Amniotic epithelial cell (primary cell): ENCODE results near the gene DAB2IP.

Source experiments
- DNase-seq: peaks from one replicate; pipeline ENCODE4 v3.0.0-alpha.2; 2010; ENCODE audit warnings: low read depth

The DAB2IP gene

DNA sequence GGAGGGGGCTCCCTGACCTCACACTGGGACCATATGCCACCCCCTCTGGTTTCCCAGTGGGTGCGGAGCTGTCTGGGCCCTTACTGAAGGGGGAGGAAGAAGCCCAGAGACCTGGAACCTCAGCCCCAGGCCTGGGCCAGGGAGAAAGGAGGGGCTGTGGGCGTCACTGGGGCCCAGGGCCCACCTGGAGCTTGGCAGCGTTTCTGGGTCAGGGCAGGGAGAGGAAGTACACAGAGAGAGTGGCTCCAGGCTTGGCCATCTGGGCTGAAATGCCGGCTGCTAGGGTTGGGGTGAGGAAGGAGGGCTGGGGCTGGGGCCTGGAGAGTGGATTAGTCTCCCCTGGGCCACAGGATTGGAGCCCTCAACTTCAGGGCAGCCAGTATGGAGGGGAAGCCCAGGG is 6.4 kb upstream of the DAB2IP start:
- DNase-seq, result no peak

DNA sequence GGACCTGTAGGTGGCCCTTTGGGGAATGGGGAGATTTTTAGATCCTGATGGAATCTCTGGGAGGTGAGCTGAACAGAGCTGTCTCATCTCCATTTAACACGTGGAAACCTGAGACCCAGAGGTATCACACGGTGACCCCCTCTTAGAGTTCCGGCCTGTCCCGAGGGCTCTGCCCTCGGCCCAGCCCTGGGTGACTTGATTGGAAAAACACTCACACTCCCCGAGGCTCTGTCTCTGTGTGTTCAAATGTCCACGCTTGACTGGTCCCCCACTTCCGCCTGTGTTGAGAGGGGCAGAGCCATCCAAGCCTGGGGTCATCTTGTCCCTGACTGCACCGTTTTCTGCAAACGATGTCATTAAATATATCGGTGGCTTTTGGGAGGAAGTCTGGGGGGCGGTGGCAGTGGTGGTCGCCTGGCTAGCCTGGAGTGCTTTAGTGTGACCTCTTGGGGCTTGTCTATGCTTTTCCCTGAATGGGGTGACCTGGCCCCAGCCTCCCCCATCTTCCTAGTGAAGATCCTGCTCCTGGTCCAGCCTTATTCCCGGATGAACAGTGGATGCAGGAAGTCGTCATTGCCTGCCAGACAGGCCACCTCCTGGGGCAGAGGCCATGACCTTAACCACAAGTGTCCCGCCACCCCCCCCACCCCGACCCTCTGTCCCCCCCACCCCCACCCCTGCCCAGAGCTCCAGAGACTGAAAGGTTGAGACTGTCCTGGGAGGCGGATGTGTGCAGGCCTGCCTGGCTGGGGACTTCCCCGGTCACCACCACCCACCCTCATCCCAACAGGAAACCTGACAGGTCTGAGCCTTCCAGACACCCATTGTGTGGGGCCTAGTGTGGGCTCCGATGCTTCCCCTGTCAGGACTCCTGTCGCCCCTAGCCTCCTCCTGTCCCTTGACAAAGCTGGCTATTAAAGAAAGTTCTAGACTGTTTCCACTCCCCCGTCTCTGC is 5.3 kb upstream of the DAB2IP start:
- DNase-seq, result no peak

DNA sequence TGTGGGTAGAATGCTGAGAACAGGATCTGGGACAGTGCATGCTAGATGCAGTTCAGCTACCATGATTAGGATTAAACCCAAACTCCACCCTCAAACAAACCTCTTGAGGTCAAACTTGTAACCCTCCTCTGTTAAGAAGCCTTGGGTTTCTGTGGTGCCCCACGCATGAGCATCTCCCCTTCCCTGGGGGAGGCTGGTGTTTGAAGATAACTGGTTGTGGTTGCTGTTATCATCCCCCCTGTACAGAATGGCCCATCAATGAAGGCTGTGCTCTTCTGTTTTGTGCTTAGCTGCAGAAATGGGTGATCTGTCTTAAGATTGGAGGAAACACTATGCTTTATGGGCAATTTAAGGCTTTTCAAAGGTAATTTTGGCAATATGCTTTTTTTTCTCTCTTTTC is 4.4 kb upstream of the DAB2IP start:
- DNase-seq, result no peak

DNA sequence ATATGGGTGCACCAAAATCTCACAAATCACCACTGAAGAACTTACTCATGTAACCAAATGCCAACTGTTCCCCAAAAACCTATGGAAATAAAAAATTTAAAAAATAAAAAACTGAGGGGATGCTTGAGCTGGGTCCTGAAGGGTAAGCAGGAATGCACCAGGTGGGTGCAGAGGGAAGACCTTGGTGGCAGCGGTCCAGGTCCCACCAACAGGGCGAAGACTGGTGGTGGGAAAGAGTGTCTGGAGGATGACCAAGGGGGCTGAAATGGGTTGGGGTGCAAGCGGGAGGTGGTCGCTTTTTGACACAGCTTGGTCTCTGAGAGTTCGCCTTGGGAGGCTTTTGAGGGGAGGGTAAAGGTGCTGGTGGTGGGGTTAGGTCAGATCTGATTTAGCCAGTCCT is 3.3 kb upstream of the DAB2IP start:
- DNase-seq, result no peak

DNA sequence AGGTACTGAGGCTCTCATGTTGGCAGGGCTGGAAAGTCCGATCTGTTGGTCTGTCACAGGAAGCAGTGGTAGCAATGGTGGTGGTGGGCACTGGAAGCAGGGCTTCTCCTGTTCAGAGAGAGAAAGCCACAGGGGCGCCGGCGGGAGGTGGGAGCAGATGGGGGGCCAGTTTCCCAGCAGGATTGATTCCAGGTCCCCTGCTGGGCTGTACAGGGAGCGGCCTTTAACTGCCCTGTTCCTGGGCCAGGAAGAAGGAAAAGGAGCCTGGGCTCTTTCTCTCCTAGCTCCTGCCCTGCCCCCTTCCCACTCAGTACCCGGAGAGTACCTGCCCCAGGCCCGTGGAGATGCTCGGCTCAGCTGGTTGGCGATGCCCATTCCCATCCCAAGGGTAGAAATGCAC is 2.6 kb upstream of the DAB2IP start:
- no peak for DNase-seq

DNA sequence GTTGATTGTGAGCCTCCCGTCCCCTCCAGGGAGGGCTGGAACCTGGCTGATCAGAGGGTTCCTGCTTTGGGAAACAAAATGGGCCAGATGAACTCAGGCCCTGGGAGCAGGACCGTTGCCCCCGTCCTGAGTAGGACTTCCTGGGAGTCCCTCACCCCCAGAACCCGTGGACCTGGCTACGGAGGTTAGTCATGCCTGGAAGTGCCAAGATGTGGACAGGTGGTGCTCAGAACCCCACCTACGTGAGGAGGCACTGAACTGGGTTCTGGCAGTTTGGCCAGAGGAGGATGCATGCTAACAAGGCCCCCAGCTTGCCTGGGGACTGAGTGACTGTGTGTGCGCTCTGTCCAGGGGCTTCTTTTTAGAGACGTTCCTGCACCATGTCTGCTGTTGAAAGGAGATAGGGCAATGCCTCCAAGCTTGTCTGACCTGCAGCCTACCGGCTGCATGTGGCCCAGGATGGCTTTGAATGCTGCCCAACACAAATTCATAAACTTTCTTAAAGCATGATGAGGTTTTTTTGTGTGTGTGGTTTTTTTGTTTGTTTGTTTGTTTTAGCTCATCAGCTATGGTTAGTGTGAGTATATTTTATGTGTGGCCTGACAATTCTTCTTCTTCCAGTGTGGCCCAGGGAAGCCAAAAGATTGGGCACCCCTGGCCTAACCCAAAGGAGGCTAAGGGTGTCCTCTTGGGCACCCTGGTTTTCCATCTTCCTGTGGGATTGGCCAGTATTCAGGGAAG is 1.8 kb upstream of the DAB2IP start:
- DNase-seq, result no peak

DNA sequence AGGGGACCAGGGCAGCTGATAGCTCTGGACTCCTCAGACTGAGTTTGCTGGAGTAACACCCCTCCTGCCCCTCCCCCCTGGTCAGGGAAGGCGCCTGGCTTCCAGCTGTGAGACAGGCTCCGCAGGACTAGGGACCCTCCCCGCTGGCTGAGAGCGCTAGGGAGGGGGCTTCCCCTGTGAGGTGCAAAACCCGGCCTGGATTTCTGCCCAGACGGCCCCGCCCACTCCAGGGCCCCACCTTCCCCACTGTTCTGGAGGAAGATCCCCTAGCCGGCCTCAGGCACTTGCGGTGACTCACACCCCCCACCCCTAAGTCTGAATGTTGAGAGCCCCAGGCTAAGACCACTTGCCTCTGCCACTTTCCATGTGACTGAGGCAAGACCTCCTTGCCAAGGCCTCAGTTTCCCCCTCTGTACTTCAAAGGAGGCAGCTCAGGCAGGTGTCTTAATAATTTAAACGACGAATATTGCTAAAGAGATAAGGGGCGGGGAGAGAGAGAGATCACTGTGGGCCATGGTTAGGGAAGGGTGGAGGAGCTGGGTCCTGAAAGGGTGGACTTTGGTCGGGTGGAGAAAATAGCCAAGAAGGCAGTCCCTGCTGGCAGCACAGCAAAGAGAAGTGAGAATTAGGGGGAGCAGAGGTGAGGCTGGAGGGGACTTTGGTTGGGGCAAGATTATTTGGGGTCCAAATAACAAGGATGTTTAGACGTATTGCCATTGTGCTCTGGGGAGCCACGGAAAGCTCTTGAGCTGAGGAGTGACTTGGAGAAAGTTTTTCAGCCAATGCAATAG is 1.0 kb upstream of the DAB2IP start:
- no peak for DNase-seq

DNA sequence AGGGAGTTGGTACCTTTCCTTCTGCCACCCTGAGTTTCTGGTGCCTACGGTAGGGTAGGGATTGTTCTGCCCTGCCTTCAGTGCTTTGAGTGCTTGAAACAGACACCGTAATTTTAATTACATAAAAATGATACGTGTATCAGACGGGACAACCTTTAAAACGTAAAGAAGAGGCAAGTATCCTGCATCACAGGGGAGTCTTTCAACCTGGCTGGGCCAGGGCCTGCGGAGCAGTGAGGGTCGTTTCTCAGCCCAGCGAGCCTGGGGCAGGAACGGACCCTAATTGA is 483 bp upstream of the DAB2IP start:
- DNase-seq, result no peak

DNA sequence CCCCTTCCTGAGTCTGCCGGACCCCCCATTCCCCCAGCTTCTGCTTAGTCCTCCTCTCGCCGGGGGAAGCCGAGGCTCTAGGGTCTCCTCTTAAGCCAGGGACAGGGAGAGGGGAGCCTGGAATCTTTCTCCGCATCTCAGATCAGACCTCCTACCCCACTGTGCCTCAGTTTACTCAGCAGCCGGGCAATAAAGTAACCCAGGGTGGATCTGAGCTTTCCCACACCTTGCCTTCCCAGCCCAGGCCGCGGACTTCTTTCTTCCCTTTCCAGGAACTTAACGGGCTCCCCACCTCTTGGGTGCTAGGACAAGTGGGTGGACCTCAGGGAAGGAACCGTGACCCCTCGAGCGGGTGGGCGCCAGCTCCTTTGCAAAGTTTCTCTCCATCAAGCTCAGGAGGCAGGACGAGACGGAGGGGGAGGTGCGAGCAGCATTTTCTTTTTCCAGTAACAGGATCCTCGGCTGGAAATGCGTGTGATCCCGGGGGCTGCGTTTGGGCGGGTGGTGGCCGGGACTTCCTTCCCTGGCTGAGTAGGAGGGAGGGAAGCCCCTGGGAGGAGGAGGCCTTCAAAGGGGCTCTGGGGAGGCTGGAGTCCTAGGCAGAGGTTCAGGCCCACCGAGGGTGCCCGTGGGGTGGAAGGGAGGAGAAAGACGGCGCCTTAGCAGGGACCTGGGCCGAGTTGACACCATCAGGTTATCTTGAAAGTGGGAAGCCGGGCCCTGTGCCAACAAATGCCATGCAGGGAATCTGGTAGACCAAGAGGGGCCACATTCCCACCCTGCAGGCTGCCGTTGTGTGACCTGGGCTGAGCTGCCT is 795 bp downstream of the DAB2IP start:
- DNase-seq, result no peak

DNA sequence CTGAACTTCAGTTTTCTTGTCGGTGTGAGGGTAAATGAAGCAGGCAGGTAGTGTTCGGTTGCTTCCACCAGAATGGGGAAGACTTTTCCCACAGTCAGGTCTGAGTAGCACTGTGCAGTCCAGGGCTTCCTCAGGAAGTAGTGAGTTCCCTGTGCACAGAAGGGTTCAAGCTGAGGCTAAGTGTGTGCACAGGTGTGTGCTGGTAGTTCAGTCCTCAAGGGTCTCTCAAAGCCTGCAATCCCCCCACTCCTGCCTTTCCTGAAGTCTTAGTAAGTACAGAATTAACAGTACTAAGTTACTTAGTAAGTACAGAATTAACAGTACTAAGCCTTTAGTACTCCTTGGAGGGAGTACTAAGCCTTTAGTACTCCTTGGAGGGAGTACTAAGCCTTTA is 1.4 kb downstream of the DAB2IP start:
- DNase-seq, result no peak

DNA sequence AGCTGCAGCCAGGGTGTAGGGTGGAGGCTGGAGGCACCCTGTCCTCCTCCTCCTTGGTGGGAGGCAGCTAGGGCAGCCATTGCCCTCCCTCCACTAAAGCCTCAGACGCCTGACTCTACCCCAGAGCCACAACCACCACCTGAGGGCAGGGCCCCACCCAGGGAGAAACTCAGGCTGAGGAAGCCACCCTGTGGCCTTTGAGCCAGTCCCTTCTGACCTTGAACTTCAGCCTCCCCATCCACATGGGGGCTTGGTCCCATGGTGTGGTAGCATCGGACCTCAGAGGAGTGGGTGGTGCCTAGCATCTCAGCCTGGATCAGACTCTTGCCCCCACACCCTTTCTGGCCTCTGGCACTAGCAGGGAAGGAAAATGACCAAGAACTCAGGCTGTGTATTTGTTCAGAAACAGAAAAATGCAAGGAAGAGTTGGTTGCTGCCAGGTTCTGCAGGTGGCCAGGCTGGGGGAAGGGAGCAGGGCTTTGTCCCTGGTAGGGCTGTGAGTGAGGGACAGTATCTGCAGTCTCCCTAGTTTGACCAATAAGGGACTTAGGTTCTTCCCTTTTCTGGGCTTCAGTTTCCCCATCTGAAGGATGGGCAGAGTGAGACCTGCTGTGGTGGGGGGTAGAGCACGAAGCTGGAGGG is 3.2 kb downstream of the DAB2IP start:
- no peak for DNase-seq

DNA sequence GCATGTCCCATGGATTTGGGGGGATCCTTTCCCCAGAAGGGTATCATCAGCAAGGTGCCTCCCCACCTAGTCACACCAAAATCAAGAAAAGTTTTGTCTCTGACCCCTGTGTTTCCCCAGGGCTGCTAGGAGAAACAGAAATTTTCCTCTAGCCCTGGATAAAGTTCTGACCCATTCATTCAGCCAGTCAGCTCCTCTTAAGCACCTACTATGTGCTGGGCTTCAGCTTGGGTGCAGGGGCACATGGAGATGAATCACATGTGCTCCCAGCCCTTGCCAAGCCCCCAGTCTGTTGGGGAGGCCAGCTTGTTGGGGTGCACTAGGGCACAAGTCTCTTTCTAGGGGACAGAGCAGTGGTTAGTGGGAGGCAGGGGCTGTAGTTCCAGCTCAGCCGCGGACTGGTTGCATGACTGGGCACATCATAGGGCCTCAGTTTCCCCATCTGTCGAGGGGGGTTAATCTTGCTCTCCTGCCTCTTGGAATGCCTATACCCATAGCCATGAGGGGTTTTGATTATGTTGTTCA is 3.9 kb downstream of the DAB2IP start:
- DNase-seq, result no peak

DNA sequence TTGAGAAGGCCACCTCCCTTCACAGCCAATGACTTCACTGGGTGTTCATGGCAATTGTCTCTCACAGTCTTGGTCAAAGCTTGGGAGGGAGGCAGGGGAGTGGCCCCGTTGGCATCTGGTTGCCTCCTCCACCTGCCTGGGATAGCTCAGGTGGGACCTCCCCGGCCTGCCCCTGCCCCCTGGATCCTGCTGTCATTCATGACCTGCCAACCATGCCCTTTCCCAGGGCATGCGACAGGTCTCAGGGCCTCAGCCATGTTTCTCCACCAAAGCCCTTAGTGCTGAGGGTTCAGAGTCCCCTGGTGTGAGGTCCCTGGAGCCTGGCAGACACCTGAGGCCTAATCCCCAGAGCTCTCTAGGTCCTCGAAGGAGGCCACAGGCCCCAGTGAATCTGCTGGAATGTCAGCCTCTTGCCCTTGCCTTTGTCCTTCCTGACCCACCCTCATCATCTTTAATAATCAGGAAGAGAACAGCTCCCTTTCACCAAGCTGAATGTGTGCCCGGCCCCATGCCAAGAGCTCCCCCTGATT is 5.6 kb downstream of the DAB2IP start:
- no peak for DNase-seq

DNA sequence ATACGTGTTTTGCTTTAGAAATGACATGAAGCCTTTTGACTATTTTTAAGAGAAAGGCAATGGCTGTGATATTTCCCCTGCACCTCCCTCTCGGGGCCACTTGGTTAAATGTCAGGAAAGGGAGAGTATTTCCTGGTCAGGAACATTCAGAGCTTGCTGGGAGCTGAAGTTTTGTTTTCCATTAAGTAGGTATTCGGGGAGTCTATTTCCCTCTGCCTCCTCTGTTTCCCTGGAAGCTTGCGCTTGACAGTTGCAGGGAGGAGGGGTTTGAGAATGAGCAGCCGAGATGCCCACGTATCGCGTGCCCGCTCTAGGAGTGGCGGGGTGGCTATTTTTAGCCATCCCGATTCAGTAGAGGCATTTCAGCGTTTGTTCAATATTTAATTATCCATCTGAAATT is 6.7 kb downstream of the DAB2IP start:
- DNase-seq, result no peak

DNA sequence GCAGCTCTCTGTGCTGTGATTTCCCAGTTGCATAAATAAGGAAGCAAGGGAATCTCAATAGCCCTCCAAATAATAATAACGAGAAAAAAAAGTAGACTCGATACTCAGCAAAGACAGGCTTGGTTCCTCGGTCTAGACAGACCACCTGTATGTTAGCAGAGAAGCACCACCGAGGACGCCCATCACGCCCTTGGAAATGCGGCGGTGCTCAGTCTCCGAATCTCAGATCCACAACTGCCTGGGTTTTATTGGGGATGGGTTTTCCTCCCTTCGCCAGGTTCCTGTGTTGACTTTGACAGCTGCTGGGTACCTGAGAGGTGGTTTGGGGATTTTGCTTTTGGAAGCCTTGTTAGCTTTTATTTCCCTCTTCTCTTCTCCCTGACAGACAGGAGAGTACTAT is 7.2 kb downstream of the DAB2IP start:
- no peak for DNase-seq

DNA sequence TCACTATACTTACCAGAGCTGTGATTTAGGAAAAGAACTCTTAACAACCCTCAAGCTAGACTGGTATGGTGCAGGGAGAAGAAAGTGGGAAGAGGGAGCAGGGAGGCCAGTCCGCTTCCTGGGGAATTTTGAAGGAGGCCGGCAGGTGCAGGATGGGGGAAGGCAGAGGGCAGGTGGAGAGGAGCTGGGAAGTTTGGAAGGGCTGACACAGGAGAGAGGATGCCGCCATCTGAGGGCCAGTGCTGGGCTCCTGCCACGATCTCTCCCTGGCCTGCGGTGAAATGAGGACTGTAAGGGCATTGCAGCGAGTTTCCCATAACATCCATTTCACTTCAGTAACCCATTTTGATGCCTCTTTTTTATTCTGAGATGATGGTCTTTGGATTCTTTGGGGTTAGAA is 8.9 kb downstream of the DAB2IP start:
- DNase-seq, result no peak

DNA sequence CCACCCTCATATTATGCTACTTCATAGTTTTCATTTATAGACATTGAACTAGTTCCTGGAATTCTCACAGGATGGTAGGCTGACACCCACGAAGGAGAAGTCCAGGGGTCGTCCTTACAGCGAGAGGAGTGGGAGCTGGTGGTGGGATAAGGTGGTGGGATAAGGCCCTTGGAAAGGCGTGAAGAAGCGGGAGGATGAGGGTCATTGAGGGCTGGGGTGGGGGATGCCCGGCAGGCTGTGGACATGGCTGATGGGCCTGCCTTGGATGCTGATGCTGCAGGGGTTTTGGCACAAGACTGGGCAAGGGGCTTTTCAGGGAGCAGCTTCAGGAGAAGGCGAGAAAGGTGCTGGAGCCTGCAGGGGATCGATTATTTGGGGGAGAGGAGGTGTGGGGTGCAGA is 9.4 kb downstream of the DAB2IP start:
- DNase-seq, result no peak

DNA sequence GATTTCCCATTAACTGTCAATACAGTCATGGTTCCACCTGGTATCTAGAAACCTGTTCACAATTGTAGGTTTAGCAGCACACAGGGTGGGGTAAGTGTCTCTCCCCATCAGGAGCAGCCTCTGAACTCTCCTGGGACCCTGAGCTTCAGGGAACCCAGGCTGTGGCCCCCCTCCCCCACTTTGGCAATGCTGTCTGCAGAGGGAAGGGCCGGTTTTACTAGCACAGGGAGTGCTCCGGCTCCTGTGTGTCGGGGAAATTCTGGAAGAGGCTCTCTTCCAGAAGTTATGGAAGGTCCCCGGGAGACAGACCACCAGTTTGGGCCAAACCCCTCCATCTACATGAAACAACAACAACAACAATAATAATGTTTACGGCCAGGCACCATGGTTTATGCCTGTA is 9.9 kb downstream of the DAB2IP start:
- no peak for DNase-seq

DNA sequence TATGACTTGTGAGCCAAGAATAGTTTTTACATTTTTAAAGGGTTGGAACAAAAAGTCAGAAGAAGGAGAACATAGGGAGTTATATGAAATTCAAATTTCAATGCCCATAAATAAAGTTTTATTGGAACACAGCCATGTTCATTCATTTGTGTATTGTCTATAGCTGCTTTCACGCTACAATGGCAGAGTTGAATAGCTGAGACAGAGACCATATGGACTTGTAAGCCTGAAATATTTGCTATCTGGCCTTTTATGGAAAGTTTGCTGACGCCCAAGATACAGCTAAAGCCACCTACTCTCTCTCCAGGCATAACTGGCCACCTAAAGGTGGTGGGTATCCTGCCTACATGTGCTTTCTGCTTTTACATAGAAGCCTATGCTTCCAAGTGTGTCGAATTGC is 10.9 kb downstream of the DAB2IP start:
- no peak for DNase-seq

DNA sequence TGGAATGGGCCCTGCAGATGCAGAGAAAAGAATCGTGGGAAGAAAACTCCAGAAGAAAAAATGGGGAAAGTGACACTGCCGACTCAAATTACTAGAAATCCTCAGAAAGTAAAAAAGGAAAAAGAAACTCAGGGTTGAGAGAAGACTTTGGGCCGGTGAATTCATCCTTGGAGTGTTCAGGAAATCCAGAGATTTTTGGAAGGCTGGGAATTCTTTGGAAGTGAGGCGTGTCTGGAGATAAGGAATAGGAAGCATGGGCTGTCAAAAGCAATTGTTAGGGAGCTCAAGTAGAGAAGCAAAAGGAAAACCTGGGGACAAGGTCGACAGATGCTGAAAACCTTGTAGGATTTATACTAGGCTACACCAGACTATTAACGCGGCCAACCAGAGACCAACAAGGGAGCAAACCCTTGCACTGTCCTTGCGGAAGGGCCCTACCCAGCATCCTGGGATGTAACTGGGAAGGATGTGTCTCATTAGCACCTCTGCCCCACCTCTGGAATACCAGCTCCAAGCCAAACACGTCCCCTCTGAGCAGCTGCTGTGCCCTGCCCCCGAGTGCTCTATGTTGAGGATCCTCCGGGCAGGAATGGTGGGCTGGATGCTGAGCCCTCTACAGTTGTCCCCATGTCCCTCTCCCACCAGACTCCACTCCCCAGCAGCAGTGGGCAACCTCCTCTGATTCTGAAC is 11.6 kb downstream of the DAB2IP start:
- no peak for DNase-seq
